ENCODE measurements around the gene ELP1.
"Not testable (repeated sequence)": the region's sequence is repeated elsewhere in the genome, so short reads cannot be mapped to it uniquely, and the experiment has no call there.

Gene ELP1

DNA sequence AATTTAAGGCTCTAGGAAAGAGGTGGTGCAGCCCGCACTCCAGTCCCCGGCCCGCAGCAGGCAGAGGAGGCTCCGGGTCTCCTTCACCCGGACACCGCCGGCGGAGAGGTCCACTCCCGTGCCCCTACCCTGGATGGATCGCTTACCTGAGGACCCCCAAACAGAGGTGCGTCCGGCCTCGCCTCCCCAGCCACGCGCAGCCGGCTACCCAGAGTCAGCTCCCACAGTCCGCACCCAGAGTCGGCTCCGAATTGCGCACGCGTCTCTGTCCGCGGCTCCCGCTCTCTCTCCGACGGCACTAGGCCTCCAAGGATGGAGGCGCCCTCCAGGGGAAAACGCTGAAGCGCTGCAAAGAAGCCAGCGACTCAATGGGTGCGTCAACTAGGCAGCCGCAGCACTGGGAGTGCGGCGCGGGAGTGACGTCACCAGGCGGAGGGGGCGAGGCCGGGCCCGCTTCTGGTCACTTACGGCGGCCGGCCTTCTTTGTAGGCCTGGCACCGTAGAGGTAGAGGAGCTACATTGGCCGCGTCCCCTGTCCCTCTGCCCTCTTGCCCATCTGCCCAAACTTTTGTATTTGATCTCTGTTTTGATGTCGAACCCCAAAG is at the start of gene ELP1:
Gene ELP1 (minus strand): TSS at position 407 of the 605 bp plus-strand sequence. CDS start 2,978 bp downstream, outside the sequence.
- H3K4me3 ChIP-seq (ENCODE audit: low read depth, low read length): peak within 1 kb of the TSS; percentile 99

DNA sequence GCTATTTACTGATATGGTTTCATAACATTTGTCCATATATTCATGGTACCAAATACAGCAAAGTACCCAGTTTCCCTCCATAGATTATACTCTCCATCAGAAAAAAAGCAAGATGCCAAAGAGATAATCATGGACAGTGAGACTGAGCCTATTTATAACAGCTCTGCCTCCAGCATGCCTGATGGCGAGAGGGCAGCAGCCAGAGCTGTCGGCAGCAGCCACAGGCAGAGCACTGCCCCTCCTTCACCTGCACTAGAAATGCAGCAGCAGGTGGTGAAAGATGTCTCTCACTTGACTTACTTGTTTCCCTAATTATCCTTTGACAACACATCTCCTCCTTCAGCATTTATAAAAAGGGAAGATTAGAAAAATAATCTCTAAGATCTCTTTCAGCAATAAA is 47.0 kb upstream of the ELP1 start:
- no peak overlapping the region for H3K4me3 ChIP-seq (ENCODE audit: low read depth, low read length)

DNA sequence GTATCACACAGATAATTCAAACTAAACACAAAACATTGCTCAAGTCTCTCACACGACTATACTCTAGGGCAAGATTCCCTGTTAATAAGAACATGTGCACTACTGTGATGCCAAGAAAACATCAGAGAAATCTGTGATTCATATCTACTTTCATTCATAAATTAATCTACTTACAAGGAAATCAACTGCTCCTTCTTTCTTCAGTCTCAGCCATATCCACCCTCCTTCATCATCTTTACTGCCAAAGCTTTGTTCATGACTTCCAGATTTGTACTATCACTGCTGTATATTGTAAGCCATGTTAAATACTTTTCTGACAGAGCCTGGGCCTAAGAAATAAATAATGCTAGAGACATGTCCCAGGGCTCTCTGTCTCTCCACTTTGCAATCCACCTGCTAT is 44.3 kb upstream of the ELP1 start:
- no peak overlapping the region for H3K4me3 ChIP-seq (ENCODE audit: low read depth, low read length)

DNA sequence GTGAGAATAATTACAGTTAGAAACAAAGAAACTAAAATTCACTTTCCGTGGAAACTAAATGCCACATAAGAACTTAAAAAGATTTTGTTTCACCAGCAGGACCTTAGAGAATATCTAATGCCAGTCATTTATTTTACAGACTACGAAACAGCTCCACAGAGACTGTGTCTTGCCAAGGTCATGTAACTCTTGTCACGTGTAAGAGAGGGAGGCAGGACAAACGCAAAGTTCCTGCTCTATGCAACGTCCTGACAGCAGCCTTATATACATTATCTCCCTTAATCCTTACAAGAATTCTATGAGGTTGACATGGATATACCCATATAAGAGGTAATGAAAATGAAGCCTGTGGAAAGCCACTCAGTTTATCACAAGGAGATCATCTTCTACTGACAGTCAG is 40.0 kb upstream of the ELP1 start:
- H3K4me3 ChIP-seq (ENCODE audit: low read depth, low read length): no peak overlapping the region

- no peak overlapping the region for H3K4me3 ChIP-seq (ENCODE audit: low read depth, low read length)
Measured at GRCh38 chr9:108972626-108973209, 38.8 kb upstream of the ELP1 start.

DNA sequence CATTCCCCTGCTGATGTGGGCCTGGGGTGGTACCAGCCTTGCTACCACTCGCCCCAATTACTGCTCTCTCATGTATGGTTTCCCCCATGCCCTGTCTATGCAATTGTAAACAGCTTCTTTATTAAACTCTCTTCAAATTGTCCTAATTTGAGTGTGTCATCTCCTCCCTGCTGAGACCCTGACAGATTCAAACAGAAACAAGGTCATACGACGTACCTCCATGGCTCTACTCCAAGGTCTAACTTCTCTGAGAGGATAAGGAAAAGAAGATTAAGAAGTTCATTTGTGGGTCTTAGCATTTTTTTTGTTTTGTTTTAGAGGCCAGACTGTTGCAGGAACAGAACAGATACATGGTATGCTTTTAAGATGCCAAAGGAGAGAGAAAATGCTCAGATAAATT is 38.3 kb upstream of the ELP1 start:
- H3K4me3 ChIP-seq (ENCODE audit: low read depth, low read length): no peak overlapping the region

- not testable (repeated sequence) for H3K4me3 ChIP-seq (ENCODE audit: low read depth, low read length)
Measured at GRCh38 chr9:108971392-108971791, 37.5 kb upstream of the ELP1 start.

DNA sequence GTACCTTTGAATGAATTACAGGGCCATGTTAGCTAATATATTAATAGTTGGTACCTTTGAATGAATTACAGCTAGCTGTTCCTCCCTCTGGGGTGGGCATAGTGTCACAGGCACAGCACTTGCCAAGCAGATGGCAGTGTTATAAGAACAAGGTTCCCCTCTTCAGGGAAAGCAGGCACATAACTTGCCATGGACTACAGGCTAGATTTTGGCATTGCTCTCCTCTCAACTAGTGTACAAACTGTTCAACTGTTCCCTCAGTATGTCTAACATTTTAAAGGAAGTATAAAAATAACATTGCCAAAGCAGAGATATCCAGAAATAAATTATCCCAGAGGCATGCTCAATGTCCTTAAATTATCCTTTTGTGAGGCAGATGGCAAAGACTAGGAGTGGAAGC is 34.0 kb upstream of the ELP1 start:
- no peak overlapping the region for H3K4me3 ChIP-seq (ENCODE audit: low read depth, low read length)

DNA sequence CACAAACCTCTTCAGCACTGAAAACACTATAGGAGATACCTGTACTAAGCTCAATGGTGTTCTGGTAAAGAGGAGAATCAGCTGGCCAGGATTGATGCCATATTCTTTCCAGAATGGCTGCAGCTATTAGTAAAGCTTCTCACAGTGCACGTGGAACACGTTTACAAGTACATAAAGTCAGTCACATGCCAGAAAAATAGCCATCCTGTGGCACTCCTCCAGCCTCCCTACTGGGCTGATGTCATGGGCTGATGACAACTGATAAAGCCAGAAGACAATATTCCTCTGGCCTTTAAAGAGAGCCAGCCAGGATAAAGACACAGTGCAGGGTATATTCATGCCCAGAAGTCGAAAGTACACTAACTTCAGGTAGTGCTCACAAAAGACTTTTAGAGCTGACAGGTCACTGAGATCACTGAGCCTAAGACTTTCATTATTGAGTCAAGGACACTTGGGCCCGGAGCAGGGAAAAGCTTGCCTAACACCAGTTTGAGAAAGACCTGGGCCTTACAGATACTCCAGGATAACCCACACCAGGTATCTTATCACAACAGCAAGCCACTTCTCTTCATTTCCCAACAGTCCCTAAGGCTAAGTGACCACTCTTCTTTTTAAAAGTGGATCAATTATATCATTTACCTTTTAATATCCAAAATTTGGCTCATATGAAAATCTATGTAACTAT is 29.7 kb upstream of the ELP1 start:
- no peak overlapping the region for H3K4me3 ChIP-seq (ENCODE audit: low read depth, low read length)

GRCh38 chr9:108961151-108961550 is 27.2 kb upstream of the ELP1 start:
- no peak overlapping the region for H3K4me3 ChIP-seq (ENCODE audit: low read depth, low read length)

DNA sequence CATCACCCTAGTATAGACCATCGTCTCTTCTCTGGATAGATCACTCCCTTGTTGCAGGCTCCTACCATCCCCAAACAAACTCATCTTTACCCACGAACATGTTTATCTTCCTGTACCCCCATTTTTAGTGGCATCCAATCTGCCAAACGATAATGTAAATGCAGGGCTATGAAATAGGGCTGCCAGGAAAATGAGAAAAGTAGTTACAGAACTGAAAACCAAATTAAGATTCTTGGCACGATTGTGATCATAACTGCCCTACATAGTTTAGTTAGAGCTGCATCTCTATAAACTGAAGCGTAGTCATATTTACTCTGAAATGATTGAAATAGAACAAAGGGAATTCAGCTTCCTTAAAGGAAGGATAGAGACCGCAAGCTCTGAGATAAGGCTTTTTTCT is 26.4 kb upstream of the ELP1 start:
- no peak overlapping the region for H3K4me3 ChIP-seq (ENCODE audit: low read depth, low read length)

DNA sequence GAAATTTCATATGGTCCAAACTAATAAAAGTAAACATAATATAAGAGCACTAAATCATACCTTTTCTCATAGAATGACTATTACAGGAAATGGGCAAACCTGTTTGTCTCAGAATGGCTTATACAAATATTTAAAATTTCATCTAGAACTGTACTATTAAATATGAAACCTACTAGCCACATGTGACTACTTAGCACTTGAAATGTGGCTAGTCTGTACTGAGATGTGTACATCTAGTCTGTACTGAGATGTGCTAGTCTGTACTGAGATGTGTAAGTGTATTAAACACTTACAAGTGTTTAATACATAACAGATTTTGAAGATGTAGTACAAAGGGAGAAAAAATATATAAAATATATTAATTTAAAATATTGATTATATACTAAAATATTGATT is 22.7 kb upstream of the ELP1 start:
- no peak overlapping the region for H3K4me3 ChIP-seq (ENCODE audit: low read depth, low read length)

DNA sequence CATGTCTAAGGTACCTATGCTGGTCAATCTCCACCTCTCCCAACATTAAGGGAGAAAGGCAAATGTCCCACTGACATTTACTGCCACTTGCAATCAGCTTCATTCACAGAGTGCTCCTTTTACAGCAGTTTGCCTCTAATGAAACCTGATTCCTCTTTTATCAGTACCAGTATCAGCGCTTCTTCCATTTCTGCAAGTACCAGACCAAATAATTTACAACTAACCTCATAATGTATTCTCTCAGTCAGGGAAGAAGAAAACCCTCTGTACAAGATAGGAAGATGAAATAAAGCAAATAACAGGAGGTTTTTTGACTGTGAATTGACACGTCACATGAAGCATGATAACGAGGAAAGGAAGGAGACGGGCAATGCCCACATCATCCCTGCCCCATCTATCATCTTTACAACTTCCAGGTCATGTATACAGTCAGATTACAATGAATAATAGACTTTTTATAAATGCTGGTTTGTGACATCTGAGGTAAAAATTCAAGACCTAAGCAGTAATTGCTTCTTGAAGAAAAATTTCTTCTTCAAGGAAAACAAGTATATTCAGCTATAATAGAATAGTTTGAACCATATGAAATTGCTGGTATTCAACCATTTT is 22.2 kb upstream of the ELP1 start:
- no peak overlapping the region for H3K4me3 ChIP-seq (ENCODE audit: low read depth, low read length)

DNA sequence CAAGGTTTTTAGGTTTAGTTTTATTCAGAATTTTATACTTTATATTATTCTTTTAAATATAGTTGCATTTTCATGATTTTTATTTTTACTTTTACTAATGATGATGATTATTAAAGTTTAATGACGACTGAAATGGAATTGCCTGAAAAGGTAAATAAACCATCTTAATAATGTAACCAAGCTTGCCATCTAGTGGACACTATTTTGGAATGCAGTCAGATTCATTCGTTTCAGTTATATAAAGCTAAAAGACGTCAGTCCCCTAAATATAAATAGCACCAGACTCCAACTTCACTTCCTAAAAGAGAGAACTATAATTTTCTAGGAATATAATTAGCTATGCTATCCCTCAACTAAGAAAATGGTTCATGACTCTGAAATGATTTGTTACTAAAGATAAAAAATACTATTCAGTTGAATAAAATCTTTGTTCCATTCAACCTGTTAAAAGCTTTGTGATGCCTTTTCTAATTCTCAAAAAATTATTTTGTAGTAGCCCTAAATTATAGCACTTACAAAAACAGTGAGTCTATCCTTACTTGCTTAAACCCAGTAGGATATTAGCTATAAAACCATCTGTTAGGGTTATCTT is 20.2 kb upstream of the ELP1 start:
- H3K4me3 ChIP-seq (ENCODE audit: low read depth, low read length): no peak overlapping the region

DNA sequence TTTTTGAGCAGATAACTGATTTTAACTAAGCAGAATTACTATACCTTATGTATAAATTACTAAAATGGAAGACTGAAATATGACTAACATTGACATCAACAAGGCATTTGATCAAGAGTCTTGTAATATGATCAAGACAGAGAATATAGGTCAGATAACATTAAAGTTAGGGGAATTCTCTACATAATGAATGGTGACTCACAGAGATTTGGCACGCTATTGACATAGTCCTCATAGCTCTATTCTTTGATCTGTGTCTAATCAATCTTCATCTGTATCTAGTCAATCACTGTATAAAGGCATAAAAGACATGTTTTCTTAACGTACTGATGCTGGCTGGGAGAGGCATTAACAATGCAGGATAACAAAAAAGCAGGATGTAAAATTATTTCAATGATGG is 17.7 kb upstream of the ELP1 start:
- no peak overlapping the region for H3K4me3 ChIP-seq (ENCODE audit: low read depth, low read length)

- H3K4me3 ChIP-seq (ENCODE audit: low read depth, low read length): no peak overlapping the region
Measured at GRCh38 chr9:108950168-108950567, 16.2 kb upstream of the ELP1 start.

- no peak overlapping the region for H3K4me3 ChIP-seq (ENCODE audit: low read depth, low read length)
Measured at GRCh38 chr9:108939975-108940374, 6.1 kb upstream of the ELP1 start.

DNA sequence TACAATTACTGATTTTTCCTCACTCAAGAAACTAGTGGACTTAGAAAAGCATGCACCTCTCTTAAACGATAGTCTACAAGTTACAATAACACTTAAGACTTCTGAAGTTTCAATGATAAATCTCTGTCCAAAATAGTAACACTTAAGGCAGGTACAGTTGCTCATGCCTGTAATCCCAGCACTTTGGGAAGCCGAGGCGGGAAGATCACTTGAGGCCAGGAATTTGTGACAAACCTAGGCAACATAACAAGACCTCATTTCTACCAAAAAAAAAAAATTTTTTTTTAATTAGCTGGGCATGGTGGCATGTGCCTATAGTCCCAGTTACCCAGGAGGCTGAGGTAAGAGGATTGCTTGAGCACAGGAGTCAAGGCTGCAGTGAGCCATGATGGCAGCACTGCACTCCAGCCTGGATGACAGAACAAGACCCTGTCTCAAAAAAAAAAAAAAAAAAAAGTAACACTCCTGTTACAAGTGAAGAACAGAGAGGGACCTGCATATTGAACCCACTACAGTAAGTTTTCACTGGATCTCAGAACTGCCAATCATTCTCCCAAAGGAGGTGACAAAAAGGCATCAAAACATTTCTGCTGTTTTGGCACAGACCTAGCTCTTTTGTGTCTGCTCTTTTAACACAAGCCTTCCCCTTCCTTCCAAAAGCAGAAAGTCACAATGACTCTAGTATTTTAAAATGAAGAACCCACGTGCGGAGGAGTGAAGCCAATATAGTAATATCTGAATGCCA is 3.8 kb upstream of the ELP1 start:
- no peak overlapping the region for H3K4me3 ChIP-seq (ENCODE audit: low read depth, low read length)

- peak within 1 kb of the TSS; percentile 99 for H3K4me3 ChIP-seq (ENCODE audit: low read depth, low read length)
Measured at GRCh38 chr9:108934323-108934893, 484 bp upstream of the ELP1 start, which contains the start of gene ABITRAM. ABITRAM (plus strand) TSS chr9:108934400; CDS start chr9:108934487, 87 bp downstream.

GRCh38 chr9:108933231-108933717 is 650 bp downstream of the ELP1 start:
- H3K4me3 ChIP-seq (ENCODE audit: low read depth, low read length): peak overlapping the region; percentile 99
